ENCODE measurements around the gene CDH6. TPM values are rescaled to one million over a fixed set of nuclear protein-coding genes. Genes with fewer than 3 reads are reported as not detected.

The CDH6 gene
- 0.10 to 0.22 TPM (median 0.16 TPM) in 4 of 5 replicates, not detected in the other for total RNA-seq (2022; extraction: Qiagen RNA extraction; ENCODE audit: low read depth)

GRCh38 chr5:31193591-31194467 is at the start of gene CDH6:
TSS of gene CDH6 (plus strand) at chr5:31193686. CDS start at chr5:31267474, 73,788 bp downstream.

